GM21423 (cell line): ENCODE results near the gene MED20.

Experiments used
- ATAC-seq: cut with Tn5 transposase; IDR thresholded peaks from one replicate; pipeline ENCODE4 v1.9.1; 2021; ENCODE audit warnings: mild to moderate bottlenecking, moderate library complexity; ENCODE audit not compliant: unreplicated experiment

The MED20 gene

DNA sequence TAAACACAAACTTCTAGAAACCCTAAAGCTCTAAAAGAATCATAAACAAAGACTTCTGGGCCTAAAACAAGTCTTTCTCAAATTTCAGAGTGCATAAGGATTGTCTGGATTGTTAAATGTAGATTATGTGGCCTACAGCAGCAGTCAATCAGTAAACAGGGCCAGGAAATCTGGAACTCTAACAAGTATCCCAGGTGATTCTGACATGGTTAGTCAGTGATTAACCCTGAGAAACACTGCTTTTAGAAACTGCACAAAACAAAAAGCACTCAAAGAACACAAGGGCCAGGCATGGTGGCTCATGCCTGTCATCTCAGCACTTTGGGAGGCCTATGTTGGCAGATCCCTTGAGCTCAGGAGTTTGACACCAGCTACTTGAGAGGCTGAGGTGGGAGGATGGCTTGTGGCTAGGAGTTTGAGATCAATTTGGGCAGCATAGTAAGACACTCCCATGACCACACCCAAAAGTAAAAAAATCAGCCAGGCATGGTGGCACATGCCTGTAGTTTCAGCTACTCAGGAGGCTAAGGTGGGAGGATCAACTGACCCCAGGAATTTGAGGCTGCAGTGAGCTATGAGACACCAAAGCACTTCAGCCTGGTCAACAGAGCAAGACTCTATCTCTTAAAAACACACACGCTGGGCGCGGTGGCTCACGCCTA is 5.9 kb downstream of the MED20 start:
- no peak for ATAC-seq

DNA sequence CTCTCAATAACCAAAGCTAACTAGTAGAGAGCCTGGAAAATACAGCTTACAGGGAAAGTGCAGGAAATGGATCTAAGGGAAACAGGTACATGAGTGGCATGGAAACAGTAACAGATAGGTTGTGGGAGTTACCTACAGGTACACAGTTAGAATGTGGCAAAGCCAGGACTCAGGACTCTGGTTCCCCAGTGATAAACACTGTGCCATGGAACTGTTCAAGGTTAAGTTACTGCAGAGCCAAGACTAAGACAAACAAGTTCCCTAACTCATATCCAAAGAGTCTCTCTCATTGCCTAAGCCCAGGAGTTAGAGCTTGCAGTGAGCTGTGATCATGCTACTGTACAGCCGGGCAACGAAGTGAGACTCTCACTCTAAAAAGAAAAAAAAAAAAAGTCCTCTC is 6.6 kb downstream of the MED20 start:
- no peak for ATAC-seq

- ATAC-seq, result no peak
Observed at GRCh38 chr6:41909727-41910126, 11.2 kb downstream of the MED20 start.

- ATAC-seq, result no peak
Observed at GRCh38 chr6:41901882-41902519, 18.9 kb downstream of the MED20 start.

DNA sequence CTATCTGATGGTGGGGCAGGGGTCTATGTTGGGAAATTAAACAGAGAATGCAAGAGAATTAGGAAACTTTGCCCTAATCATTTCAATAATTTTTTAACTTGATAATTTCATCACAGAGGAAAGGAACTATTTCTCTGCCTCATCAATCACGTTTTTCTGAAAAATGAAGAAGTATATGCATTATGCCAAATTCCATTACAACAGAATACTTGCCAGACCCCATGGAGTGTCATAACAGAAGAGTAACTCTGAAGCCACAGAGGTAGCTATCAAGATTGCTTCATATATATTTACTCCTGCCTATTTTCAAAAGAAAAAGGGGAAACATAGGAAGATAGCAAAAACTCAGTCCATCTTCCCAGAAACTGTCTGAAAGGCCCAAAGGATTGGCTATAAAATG is 20.1 kb downstream of the MED20 start:
- no peak for ATAC-seq

DNA sequence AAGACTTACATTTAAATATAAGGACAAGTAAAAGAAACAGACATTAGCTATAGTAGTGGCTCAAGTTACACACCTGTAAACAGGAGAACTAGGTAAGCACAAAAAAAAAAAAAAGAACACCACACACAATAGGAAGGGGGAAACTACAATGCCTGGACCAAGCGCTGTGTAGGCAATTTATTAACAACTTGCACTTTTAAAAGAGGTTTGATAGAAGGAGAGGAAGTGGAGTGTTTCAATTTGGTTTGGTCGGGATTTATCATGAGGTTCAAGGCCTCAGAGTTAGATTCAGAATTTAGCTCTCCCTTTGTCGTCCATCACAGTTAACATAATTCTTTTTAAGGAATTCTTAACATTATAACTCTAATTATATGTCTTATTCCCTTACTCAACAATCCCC is 24.7 kb downstream of the MED20 start:
- no peak for ATAC-seq

- peak; percentile 82 for ATAC-seq
Observed at GRCh38 chr6:41895300-41896233, 25.4 kb downstream of the MED20 start, which contains the start of gene USP49. Gene USP49 (minus strand): TSS chr6:41895375. CDS start chr6:41806983, 88,392 bp downstream.

DNA sequence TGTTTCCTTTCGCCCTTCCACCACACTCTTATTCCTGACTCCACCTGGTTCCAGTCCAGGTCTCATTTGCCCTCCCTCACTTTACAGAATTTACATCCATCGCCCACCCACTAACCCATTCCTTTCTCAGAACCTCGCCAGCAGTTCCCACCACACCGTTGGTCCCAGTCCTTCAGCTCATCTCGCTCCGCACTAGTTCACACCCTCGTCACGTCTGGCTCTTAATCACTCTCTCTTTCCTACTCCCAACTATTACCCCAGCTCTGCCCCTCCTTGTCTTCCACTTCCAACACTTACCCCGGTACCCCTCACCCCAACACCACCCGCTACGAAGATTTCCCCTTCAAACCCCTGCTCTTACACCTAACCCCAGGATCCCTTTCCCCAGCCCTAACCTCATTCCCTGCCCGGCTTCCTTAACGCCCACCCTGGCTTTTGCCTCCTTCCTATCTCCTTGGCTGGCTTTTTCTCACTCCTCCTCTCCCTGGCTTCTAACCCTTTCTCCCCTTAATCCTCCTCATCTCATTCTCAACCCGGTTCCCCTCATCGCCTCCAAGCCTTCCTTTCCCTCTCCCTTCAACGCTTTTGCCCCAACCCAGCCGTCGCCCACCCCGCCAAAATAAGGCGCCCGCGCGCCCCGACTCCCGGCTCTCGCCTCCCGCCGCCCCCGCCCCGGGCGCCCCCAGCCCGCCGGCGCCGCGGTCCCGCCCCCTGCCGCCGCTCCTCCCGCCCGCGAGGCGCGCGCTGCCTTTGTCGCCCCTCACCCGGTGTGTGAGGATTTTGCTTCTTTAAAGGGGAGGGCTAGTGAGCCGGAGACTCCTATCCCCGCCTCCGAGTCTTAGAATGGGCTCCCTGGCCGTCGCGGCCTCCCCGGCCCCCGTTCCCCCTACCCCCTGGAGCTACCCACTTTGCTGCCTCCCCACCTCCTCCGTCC is 26.3 kb downstream of the MED20 start:
- ATAC-seq, result peak; percentile 25

DNA sequence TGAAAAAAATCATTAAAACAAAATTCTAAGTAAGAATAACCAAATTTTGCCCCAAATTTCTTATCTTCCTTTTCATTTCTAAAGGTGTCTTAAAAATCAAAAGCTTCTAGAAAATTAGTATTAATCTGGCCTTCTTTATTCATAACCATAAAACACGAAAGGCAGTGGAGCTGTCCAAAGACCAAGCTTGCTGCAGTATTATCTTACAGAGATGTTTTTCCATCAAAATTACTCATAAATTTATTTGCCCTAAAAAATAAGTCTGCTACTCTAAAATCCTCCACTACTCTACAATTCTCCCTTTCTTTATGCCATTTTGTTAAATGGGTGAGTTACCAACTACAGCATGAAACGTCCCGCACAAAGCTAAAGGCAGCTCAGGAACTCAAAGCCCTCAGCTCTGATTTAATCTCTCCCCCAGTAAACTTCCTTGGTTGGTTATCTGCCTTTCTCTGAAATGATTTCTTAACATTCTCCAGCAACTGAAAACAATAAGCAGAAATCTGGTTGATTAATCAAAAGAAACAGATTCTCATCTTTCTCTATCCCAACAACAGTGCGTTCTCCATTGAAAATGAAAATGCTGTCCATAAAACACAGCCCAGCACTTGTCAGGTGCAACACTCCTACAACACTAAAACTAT is 27.9 kb downstream of the MED20 start:
- no peak for ATAC-seq

GRCh38 chr6:41887331-41887751 is 33.6 kb downstream of the MED20 start:
- ATAC-seq, result no peak

DNA sequence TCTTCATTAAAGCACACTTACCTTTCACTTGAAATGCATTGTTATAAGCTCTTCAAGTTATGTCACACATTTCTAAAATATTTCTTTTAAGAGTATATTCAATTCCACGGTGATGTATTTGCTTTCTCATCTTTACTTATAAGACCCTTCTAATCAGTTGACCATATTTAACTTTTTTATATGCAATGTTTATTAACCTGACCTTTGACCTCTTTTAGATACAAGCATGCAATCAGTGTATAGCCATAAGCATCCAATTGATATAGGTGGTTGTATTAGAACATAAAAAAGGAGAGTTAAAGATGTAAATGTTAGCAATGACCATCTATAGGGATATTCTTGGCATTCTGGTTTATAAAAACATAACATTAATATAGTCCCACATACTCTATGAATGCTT is 35.0 kb downstream of the MED20 start:
- no peak for ATAC-seq

DNA sequence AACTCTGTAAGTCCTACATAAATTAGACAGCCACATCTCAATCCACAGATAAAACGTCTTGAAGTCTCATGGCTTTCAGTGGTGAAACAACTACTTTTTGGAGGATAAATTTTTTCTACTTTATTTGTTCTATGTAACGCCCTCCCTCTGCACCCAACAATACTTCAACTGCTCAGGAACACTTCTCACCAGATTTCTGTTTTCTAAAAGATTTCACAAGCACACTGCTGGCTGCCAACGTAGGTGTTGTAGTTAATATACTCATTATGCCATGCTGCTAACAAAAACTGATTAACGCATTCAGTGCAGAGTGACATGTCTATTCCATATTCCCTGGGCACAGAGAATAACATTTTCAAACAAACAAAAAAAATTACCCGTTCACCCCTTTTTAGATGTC is 36.0 kb downstream of the MED20 start:
- ATAC-seq, result no peak

GRCh38 chr6:41881506-41881905 is 39.4 kb downstream of the MED20 start:
- no peak for ATAC-seq

DNA sequence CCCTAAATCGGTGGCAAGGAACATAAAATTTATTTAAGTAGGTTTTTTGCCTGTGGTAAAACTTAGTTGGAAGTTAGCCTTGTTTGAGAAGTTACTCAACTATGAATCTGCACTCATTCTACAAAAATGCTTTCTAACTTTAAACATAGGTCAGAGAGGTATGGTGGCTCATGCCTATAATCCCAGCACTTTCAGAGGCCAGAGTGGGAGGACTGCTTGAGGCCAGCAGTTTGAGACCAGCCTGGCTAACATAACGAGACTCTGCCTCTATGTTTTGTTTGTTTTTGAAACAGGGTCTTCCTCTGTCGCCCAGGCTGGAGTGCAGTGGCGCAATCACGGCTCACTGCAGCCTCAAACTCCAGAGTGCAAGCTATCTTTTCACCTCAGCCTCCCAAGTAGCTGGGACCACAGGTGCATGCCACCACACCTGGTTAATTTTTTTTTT is 42.0 kb downstream of the MED20 start:
- no peak for ATAC-seq

DNA sequence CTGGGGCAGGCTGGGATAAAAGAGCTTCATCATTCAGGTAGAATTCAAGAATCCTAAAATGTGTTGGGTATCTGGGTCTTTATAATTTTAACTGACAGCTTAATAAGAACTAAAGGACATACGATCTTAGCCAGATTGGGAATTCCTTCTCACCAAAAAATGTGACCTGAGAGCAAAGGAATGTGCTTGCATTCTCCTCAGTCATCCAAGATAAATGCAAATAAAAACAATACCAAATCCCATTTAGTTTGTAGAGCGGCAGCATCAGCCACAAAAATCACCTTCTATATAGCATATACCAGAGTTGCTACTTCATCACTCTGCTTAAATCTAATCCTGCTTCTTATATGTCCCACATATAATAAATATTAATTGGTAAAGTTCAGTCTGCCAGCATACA is 42.7 kb downstream of the MED20 start:
- no peak for ATAC-seq

GRCh38 chr6:41877051-41877680 is 43.8 kb downstream of the MED20 start:
- ATAC-seq, result no peak

DNA sequence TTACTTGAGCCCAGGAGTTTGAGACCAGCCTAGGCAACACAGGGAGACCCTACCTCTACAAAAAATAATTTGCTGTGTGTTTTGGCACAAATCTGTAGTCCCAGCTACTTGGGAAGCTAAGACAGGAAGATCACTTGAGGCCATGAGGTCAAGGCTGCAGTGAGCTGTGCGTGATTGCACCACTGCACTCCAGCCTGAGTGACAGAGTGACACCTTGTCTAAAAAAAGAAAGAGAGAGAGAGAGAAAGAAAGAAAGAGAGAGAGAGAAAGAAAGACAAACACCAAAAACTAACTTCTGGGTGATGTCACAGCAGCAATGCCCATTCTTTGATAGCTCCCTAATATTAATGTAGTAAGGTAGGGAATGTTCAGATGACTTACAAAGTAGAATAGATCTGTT is 46.2 kb downstream of the MED20 start:
- no peak for ATAC-seq

DNA sequence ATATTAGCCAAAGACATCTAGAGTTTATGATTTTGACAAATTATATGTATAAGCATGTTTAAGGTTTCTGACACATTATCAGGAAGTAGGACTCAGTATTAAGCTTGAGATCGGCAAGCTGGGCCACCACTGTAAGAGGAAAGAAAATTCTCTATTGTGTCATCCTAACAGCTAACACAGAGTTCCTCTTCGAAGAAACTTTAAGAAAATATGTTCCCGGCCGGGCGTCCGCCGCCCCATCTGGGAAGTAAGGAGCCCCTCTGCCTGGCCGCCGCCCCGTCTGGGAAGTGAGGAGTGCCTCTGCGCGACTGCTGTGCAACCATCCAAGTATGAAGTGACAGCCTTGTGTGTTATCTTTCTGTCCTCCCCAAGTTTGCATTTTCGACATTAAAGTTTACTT is 48.8 kb downstream of the MED20 start:
- no peak for ATAC-seq

- ATAC-seq, result no peak
Observed at GRCh38 chr6:41871691-41872090, 49.2 kb downstream of the MED20 start.

DNA sequence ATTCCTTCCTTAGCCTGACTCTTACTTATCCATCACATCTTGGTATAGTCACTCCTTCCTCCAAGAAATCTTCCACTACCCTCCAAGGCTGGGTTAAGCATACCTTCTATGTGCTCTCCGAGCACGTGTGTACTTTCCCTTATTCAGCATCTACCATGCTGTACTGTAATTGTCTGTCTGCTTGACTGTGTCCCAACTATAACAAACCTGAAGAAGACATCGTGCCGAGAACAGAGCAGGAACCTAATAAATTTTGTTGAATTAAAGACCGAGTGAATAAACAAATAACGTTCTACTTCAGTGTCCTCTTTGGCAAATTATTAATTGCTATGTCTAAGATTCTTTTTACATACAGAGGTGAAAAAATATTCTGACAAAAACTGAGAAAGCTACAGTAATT is 61.6 kb downstream of the MED20 start:
- no peak for ATAC-seq
